ENCODE results near the gene SUPT20H. TPM values are rescaled to one million over a fixed set of nuclear protein-coding genes. Genes with fewer than 3 reads are reported as not detected.

Gene SUPT20H
- total and polyA plus RNA-seq, 10 of the 15 experiments (the other 5 are each of a cell fraction or from before 2014, with no cell fraction given): 12.3 to 69.8 (median 47.5) TPM

DNA sequence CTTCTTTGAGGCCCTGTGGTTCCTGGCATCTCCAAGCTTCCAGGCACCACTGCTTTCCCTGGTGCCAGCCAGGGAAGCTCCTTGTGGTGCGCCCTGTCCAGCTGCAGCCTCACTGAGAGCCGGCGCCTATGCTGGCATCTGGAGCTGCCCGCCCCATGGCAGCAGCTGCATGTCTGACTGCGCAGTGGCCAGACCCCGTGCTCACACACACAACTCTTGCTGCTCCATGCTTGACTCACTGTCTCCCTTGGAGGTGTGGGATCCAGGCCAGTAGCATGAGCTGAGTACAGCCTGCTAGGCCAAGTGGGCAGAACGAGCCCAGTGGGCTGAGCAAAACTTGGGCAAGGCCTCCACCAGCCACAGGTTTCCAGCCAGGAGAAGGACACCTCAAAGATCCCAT, 11.5 kb upstream of the SUPT20H start (continued):
- TF ChIP-seq, protein P1, sequence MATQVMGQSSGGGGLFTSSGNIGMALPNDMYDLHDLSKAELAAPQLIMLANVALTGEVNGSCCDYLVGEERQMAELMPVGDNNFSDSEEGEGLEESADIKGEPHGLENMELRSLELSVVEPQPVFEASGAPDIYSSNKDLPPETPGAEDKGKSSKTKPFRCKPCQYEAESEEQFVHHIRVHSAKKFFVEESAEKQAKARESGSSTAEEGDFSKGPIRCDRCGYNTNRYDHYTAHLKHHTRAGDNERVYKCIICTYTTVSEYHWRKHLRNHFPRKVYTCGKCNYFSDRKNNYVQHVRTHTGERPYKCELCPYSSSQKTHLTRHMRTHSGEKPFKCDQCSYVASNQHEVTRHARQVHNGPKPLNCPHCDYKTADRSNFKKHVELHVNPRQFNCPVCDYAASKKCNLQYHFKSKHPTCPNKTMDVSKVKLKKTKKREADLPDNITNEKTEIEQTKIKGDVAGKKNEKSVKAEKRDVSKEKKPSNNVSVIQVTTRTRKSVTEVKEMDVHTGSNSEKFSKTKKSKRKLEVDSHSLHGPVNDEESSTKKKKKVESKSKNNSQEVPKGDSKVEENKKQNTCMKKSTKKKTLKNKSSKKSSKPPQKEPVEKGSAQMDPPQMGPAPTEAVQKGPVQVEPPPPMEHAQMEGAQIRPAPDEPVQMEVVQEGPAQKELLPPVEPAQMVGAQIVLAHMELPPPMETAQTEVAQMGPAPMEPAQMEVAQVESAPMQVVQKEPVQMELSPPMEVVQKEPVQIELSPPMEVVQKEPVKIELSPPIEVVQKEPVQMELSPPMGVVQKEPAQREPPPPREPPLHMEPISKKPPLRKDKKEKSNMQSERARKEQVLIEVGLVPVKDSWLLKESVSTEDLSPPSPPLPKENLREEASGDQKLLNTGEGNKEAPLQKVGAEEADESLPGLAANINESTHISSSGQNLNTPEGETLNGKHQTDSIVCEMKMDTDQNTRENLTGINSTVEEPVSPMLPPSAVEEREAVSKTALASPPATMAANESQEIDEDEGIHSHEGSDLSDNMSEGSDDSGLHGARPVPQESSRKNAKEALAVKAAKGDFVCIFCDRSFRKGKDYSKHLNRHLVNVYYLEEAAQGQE (IDR thresholded peaks at IDR 0.05; ENCODE audit: low read depth, low read length): no peak

DNA sequence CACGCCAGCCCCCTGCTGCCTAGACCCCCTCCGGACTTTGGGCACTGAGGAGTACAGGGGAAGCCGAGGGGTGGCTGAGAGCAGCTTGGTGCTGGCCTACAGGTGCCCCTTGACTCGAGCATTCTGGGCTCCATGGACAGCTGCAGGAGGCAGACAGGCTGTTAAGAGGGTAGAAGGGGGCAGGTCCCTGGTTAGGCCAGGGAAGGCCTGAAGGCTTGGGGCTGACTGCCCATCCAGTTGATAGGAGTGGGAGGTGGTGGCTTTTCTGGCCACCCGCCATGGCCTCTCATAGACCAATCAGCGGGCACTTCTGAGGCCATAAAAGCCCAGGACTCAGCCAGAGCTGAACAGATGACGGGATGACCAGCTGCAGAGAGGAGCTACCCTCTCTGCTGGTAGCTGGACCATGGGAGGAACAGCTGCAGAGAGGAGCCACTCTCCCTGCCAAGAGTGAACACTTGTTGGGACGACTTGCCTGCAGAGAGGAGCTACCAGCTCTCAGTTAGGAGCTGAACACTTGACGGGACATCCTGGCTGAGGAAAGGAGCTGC, 10.7 kb upstream of the SUPT20H start:
- no peaks in the 10 kb centered on the region for H3K4me1 ChIP-seq (ENCODE audit: control insufficient read depth, insufficient read depth, low read length)
- BruUV-seq (replicated peaks): no TSS peak
- no peak overlapping the region for H3K4me2 ChIP-seq (ENCODE audit: control insufficient read depth, insufficient read depth)
- no peak overlapping the region for H3K9ac ChIP-seq (ENCODE audit: control insufficient read depth, insufficient read depth, low read length)
- no peak overlapping the region for H3K27ac ChIP-seq (ENCODE audit: control insufficient read depth, insufficient read depth)
- H3K36me3 ChIP-seq (ENCODE audit: control insufficient read depth in 2 of 2, insufficient read depth in 2 of 2, low read length in 1 of 2): no peaks in the 10 kb centered on the region
- no peak for TF ChIP-seq MTA3 (IDR thresholded peaks at IDR 0.05; ENCODE audit: borderline replicate concordance, low read length)
- no peak for TF ChIP-seq MEF2B (IDR thresholded peaks at IDR 0.05; ENCODE audit: partially characterized antibody, poor library complexity, severe bottlenecking)
- no peak for TF ChIP-seq POU2F2 (IDR thresholded peaks at IDR 0.05; ENCODE audit: borderline replicate concordance, low read depth, low read length)
- TF ChIP-seq CBX3 (IDR thresholded peaks at IDR 0.05; ENCODE audit: borderline replicate concordance, low read depth): no peak
- no peak for TF ChIP-seq IKZF2 (IDR thresholded peaks at IDR 0.05)
- no peak for TF ChIP-seq NR2C2 (IDR thresholded peaks at IDR 0.05; ENCODE audit: borderline replicate concordance, control insufficient read depth, insufficient read length, low read depth)
- no peak for TF ChIP-seq PAX8 (IDR thresholded peaks at IDR 0.05)
- TF ChIP-seq ESRRA (IDR thresholded peaks at IDR 0.05; ENCODE audit: low read length): no peak
- TF ChIP-seq POLR2A (IDR thresholded peaks at IDR 0.05; ENCODE audit: low read depth, low read length): no peak
- TF ChIP-seq NFXL1 (IDR thresholded peaks at IDR 0.05; ENCODE audit: borderline replicate concordance): no peak
- DNase-seq (ENCODE audit: low read depth, low spot score) (no peak), FAIRE-seq (no peak), ATAC-seq (no peak)
- RAD21 ChIA-PET (ENCODE audit: unreplicated experiment): interaction anchor here (1.2 kb wide), 1 partner anchor 212 kb away, joined by 3 read pairs; no protein-coding TSS in a partner anchor
- H3K79me2 ChIP-seq (ENCODE audit: control insufficient read depth, insufficient read depth, low read length): no peaks in the 10 kb centered on the region
- SMC1A ChIA-PET (ENCODE audit: uncharacterized antibody, unreplicated experiment): interaction anchor here (0.8 to 1.6 kb wide), 4 partner anchors 10 to 532 kb away, joined by 3 read pairs; no protein-coding TSS in a partner anchor
- in situ Hi-C loops (cut with MboI): loop anchor here (25.0 kb wide), 1 partner anchor 1292 kb away; no protein-coding TSS in a partner anchor
- no peak overlapping the region for H2AFZ ChIP-seq (ENCODE audit: control insufficient read depth, low read depth, low read length)
- POLR2A ChIA-PET: no interaction called here
- CTCF ChIA-PET: interaction anchor here (0.8 to 1.4 kb wide), 4 partner anchors 212 to 786 kb away, joined by 3 to 7 read pairs (median 4); no protein-coding TSS in a partner anchor
- no peaks in the 10 kb centered on the region for H4K20me1 ChIP-seq (ENCODE audit: control insufficient read depth, insufficient read depth)
- 30% methylated on average over 9 of the region's 9 CpGs for WGBS (ENCODE audit: insufficient coverage, insufficient replicate concordance, low lambda C conversion rate, missing lambda C conversion rate)
- intact Hi-C loops (cut with micrococcal nuclease; ENCODE audit: unreplicated experiment): loop anchor here (10.0 kb wide), 1 partner anchor 1515 kb away; no protein-coding TSS in a partner anchor
- no peak overlapping the region for H3K4me3 ChIP-seq
- H3K27me3 ChIP-seq (replicated peaks in 1 of 2; ENCODE audit: control insufficient read depth in 2 of 2, insufficient read depth in 2 of 2, low read length in 1 of 2): no peaks in the 10 kb centered on the region; a peak in 1 of 4 replicates
- no peaks in the 10 kb centered on the region for H3K9me3 ChIP-seq (replicated peaks; ENCODE audit: control insufficient read depth, insufficient read depth, low read length)

Measured in GM12878 (cell line).